HCT116 (cell line): ENCODE measurements around the gene RASSF6. TPM values are rescaled to one million over a fixed set of nuclear protein-coding genes. Genes with fewer than 3 reads are reported as not detected.

Experiments used
- ATAC-seq: fragments of 200-7000 bp; cut with Tn5 transposase; 2 replicates; pipeline ENCODE4 v1.9.1; 2020; ENCODE audit warnings: mild to moderate bottlenecking, moderate library complexity
- BruUV-seq: library from RNA; stranded (reverse); fragments of 400-500 nt; replicated peaks from 2 replicates; lab custom pipeline; 2021; lab: Mats Ljungman, UMichigan
- CTCF ChIA-PET: fragments of 300-600 bp; sonication (Branson Sonifier 250); formaldehyde crosslinking; loops from one replicate; lab custom pipeline; 2021; ENCODE audit warnings: antibody characterized with exemption; lab: Charles Lee
- POLR2A ChIA-PET: fragments of 300-600, 350-600 bp; sonication (Branson Sonifier 250); formaldehyde crosslinking; loops from one replicate; lab custom pipeline; 2021; ENCODE audit warnings: antibody characterized with exemption; lab: Charles Lee
- RAD21 ChIA-PET, 2 experiments: fragments of 300-600 bp; sonication (Branson Sonifier 250); formaldehyde crosslinking; loops; one replicate each; lab custom pipeline; 2023; ENCODE audit warnings: low total read pairs in 2 of 2; ENCODE audit not compliant: uncharacterized antibody in 2 of 2, unreplicated experiment in 2 of 2, low non-redundant PET in 1 of 2; lab: Charles Lee
- DNase-seq: peaks from one replicate; pipeline ENCODE4 v3.0.0-alpha.2; 2010; ENCODE audit warnings: low read depth, low spot score
- H2AFZ ChIP-seq: fragments of 200-600 bp; shearing (Covaris generic), sonication (generic); 2 replicates; pipeline ENCODE4 v1.6.1; 2017; ENCODE audit warnings: low read depth, mixed run types, mixed read lengths, antibody characterized with exemption, low read length; ENCODE audit not compliant: poor library complexity, severe bottlenecking
- H3K27ac ChIP-seq: 2 replicates; pipeline ENCODE4 v1.5.1; 2012; ENCODE audit warnings: low read depth, low read length
- H3K27me3 ChIP-seq: fragments of 200-600 bp; sonication (generic); 2 replicates; pipeline ENCODE4 v1.6.1; 2016; ENCODE audit warnings: mixed run types, low read length, mixed read lengths; ENCODE audit not compliant: insufficient read depth
- H3K36me3 ChIP-seq, 2 experiments: fragments of 200-500 bp in 1 of 2; fragments of 200-600 bp in 1 of 2; sonication (Bioruptor generic) in 1 of 2; sonication (generic) in 1 of 2; 2 replicates each; pipeline versions ENCODE4 v1.5.1 to v1.6.1; 2014 to 2016; ENCODE audit warnings: low read length in 2 of 2, inconsistent platforms in 1 of 2, mixed read lengths in 1 of 2, mixed run types in 1 of 2; ENCODE audit not compliant: insufficient read depth in 2 of 2, control insufficient read depth in 1 of 2
- H3K4me1 ChIP-seq, 2 experiments: fragments of 200-600 bp in 1 of 2; sonication (generic) in 1 of 2; 2 replicates each; pipeline versions ENCODE4 v1.5.1 to v1.6.1; 2012 to 2017; ENCODE audit warnings: low read length in 2 of 2, inconsistent platforms in 1 of 2, mild to moderate bottlenecking in 1 of 2, mixed read lengths in 1 of 2, mixed run types in 1 of 2, moderate library complexity in 1 of 2; ENCODE audit not compliant: insufficient read depth in 2 of 2, control insufficient read depth in 1 of 2
- H3K4me2 ChIP-seq: fragments of 200-600 bp; sonication (generic); 2 replicates; pipeline ENCODE4 v1.6.1; 2017; ENCODE audit warnings: mixed run types, low read length, mixed read lengths
- H3K4me3 ChIP-seq, 2 experiments: fragments of 200-600 bp in 1 of 2; sonication (generic) in 1 of 2; replicated peaks in 1 of 2; 2 replicates each; pipeline ENCODE4 v1.5.1; 2011 to 2016; ENCODE audit warnings: low read length in 2 of 2, control low read depth in 1 of 2, low read depth in 1 of 2, mild to moderate bottlenecking in 1 of 2, mixed read lengths in 1 of 2, mixed run types in 1 of 2
- H3K79me2 ChIP-seq: fragments of 200-600 bp; sonication (generic); 2 replicates; pipeline ENCODE4 v1.6.1; 2017; ENCODE audit warnings: mild to moderate bottlenecking, mixed run types, low read length, moderate library complexity, mixed read lengths; ENCODE audit not compliant: insufficient read depth
- H3K9ac ChIP-seq: fragments of 200-600 bp; sonication (generic); 2 replicates; pipeline ENCODE4 v1.6.1; 2016; ENCODE audit warnings: low read length, mixed read lengths
- H3K9me2 ChIP-seq: fragments of 200-600 bp; sonication (generic), shearing (Covaris generic); 2 replicates; pipeline ENCODE4 v1.6.1; 2017; ENCODE audit warnings: mixed run types, mild to moderate bottlenecking, moderate library complexity; ENCODE audit not compliant: insufficient read depth
- H3K9me3 ChIP-seq, 2 experiments: fragments of 200-500 bp in 1 of 2; fragments of 200-600 bp in 1 of 2; sonication (Bioruptor generic) in 1 of 2; sonication (generic) in 1 of 2; 2 replicates each; pipeline ENCODE4 v1.6.1; 2014 to 2017; ENCODE audit warnings: low read length in 2 of 2, mixed read lengths in 2 of 2, inconsistent platforms in 1 of 2, low read depth in 1 of 2, mild to moderate bottlenecking in 1 of 2, mixed run types in 1 of 2, moderate library complexity in 1 of 2; ENCODE audit not compliant: control insufficient read depth in 1 of 2, insufficient read depth in 1 of 2
- H4K20me1 ChIP-seq: fragments of 200-600 bp; sonication (generic), shearing (Covaris generic); 2 replicates; pipeline ENCODE4 v1.6.1; 2017; ENCODE audit warnings: mixed run types, mild to moderate bottlenecking, moderate library complexity; ENCODE audit not compliant: insufficient read depth
- ATF3 ChIP-seq: IDR thresholded peaks from 2 replicates; pipeline ENCODE4 v1.6.1; 2012
- CBX3 ChIP-seq: IDR thresholded peaks from 2 replicates; pipeline ENCODE4 v1.6.1; 2012; ENCODE audit warnings: low read depth
- CEBPB ChIP-seq: IDR thresholded peaks from 2 replicates; pipeline ENCODE4 v1.6.1; 2012; ENCODE audit warnings: low read depth
- EZH2 ChIP-seq: fragments of 200-600 bp; sonication (generic); IDR thresholded peaks from 2 replicates; pipeline ENCODE4 v1.6.1; 2017; ENCODE audit warnings: antibody characterized with exemption, mixed run types
- MAX ChIP-seq: IDR thresholded peaks from 2 replicates; pipeline ENCODE4 v1.6.1; 2012
- REST ChIP-seq: IDR thresholded peaks from 2 replicates; pipeline ENCODE4 v1.6.1; 2012; ENCODE audit warnings: low read depth
- ZFX ChIP-seq: fragments of 450-650 bp; IDR thresholded peaks from 2 replicates; pipeline ENCODE4 v1.6.1; 2017
- intact Hi-C: fragments of 100-400 bp; cut with micrococcal nuclease; formaldehyde crosslinking; loops from 2 replicates; pipeline ENCODE4 v1.10.0; 2022
- total RNA-seq: library from RNA; stranded (reverse); gene quantifications from one replicate; pipeline ENCODE4 v1.2.1, GENCODE V29; 2021; ENCODE audit not compliant: unreplicated experiment

The RASSF6 gene
- total RNA-seq, 1 experiment from 2014 or later, result 1.1 TPM

GRCh38 chr4:73620115-73620792 is at the start of gene RASSF6 (continued):
- no peak for TF ChIP-seq REST
- peak; percentile 66 for TF ChIP-seq MAX

- no peaks in the 10 kb centered on the region for H4K20me1 ChIP-seq
- H3K79me2 ChIP-seq, result no peaks in the 10 kb centered on the region
- no peak for DNase-seq
- H3K36me3 ChIP-seq, result no peaks in the 10 kb centered on the region
- H3K27me3 ChIP-seq, result no peaks in the 10 kb centered on the region
- H3K9ac ChIP-seq, result no peak overlapping the region
- no peak overlapping the region for H3K27ac ChIP-seq
- H3K9me3 ChIP-seq, result no peaks in the 10 kb centered on the region
- intact Hi-C loops, result loop anchor here (10.0 kb wide), 1 partner anchor 365 kb away; the partner anchor contains the start of gene CXCL3
- BruUV-seq, result no TSS peak
- ATAC-seq, result no peak
- no peak overlapping the region for H2AFZ ChIP-seq
- H3K9me2 ChIP-seq, result no peaks in the 10 kb centered on the region; the same call in 1 of the 2 replicates
- H3K4me1 ChIP-seq, result no peaks in the 10 kb centered on the region
- ChIA-PET RAD21 (no interaction called here), POLR2A (no interaction called here), CTCF (interaction anchor here (0.7 to 0.8 kb wide), 2 partner anchors 86 to 465 kb away, joined by 3 to 4 read pairs; no protein-coding TSS in a partner anchor)
- H3K4me2 ChIP-seq, result no peak overlapping the region
- no peak overlapping the region for H3K4me3 ChIP-seq
- TF ChIP-seq ZFX (no peak), CBX3 (no peak), MAX (no peak), ATF3 (no peak), EZH2 (no peak), CEBPB (no peak)
These were observed 49.4 kb upstream of the RASSF6 start for GRCh38 chr4:73669410-73670183.
